SK-N-SH (cell line): ENCODE data around the gene CYTH3. TPM values are rescaled to one million over a fixed set of nuclear protein-coding genes. Genes with fewer than 3 reads are reported as not detected.

Source experiments
- CTCF ChIA-PET: fragments of 300-600, 350-600 bp; formaldehyde crosslinking; extraction: SDS; loops from one replicate; lab custom pipeline; 2021; lab: Yijun Ruan, JAX
- POLR2A ChIA-PET: fragments of 350-600 bp; sonication (Branson Sonifier 250); formaldehyde crosslinking; extraction: SDS; loops from one replicate; lab custom pipeline; 2020; ENCODE audit warnings: antibody characterized with exemption, inconsistent platforms; lab: Yijun Ruan, JAX
- DNase-seq: peaks from one replicate; pipeline ENCODE4 v3.0.0; 2012
- H2AFZ ChIP-seq: fragments of 200-600 bp; sonication (generic); 2 replicates; pipeline ENCODE4 v1.8.1; 2016; ENCODE audit warnings: antibody characterized with exemption, mild to moderate bottlenecking, low read depth
- H3F3A ChIP-seq: fragments of 200-600 bp; sonication (generic); replicated peaks from 2 replicates; pipeline ENCODE3; 2016; ENCODE audit warnings: antibody characterized with exemption, mild to moderate bottlenecking; ENCODE audit not compliant: insufficient read depth
- H3K27ac ChIP-seq, 2 experiments: fragments of 200-500 bp in 1 of 2; fragments of 200-600 bp in 1 of 2; sonication (Bioruptor generic) in 1 of 2; sonication (generic), shearing (Covaris generic) in 1 of 2; 2 replicates each; pipeline versions ENCODE4 v1.5.1 to v1.6.1; 2014 to 2016; ENCODE audit warnings: low read depth in 2 of 2, inconsistent platforms in 1 of 2, low read length in 1 of 2, mild to moderate bottlenecking in 1 of 2, mixed read lengths in 1 of 2
- H3K27me3 ChIP-seq: fragments of 200-600 bp; sonication (generic), shearing (Covaris generic); 2 replicates; pipeline ENCODE4 v1.6.1; 2016; ENCODE audit warnings: mixed run types; ENCODE audit not compliant: insufficient read depth
- H3K36me3 ChIP-seq, 2 experiments: fragments of 200-500 bp in 1 of 2; fragments of 200-600 bp in 1 of 2; sonication (Bioruptor generic) in 1 of 2; sonication (generic) in 1 of 2; replicated peaks in 1 of 2; 2 replicates each; pipeline versions ENCODE3 to v1.5.1; 2014 to 2016; ENCODE audit warnings: low read length in 1 of 2, mild to moderate bottlenecking in 1 of 2; ENCODE audit not compliant: insufficient read depth in 2 of 2, control insufficient read depth in 1 of 2
- H3K4me1 ChIP-seq, 2 experiments: fragments of 200-500 bp in 1 of 2; fragments of 200-600 bp in 1 of 2; sonication (Bioruptor generic) in 1 of 2; sonication (generic), shearing (Covaris generic) in 1 of 2; 2 replicates each; pipeline versions ENCODE4 v1.5.1 to v1.6.1; 2014 to 2016; ENCODE audit warnings: low read depth in 1 of 2, low read length in 1 of 2, mixed run types in 1 of 2; ENCODE audit not compliant: insufficient read depth in 2 of 2, control insufficient read depth in 1 of 2
- H3K4me2 ChIP-seq: fragments of 200-600 bp; sonication (generic), shearing (Covaris generic); 2 replicates; pipeline ENCODE4 v1.6.1; 2017; ENCODE audit warnings: mixed run types
- H3K4me3 ChIP-seq, 2 experiments: fragments of 200-500 bp in 1 of 2; fragments of 200-600 bp in 1 of 2; sonication (Bioruptor generic) in 1 of 2; sonication (generic), shearing (Covaris generic) in 1 of 2; 2 replicates each; pipeline versions ENCODE4 v1.5.1 to v1.8.1; 2014 to 2016; ENCODE audit warnings: low read depth in 2 of 2, inconsistent platforms in 1 of 2, low read length in 1 of 2, mild to moderate bottlenecking in 1 of 2, mixed read lengths in 1 of 2, moderate library complexity in 1 of 2
- H3K79me2 ChIP-seq: fragments of 200-600 bp; sonication (generic); 2 replicates; pipeline ENCODE4 v1.8.1; 2017; ENCODE audit warnings: mild to moderate bottlenecking; ENCODE audit not compliant: insufficient read depth
- H3K9ac ChIP-seq: fragments of 200-600 bp; sonication (generic); 2 replicates; pipeline ENCODE4 v1.6.1; 2017; ENCODE audit warnings: mixed run types
- H3K9me2 ChIP-seq: fragments of 200-600 bp; sonication (generic); 2 replicates; pipeline ENCODE4 v1.6.1; 2017; ENCODE audit warnings: mixed run types
- H3K9me3 ChIP-seq: fragments of 200-600 bp; sonication (generic); 2 replicates; pipeline ENCODE4 v1.6.1; 2017; ENCODE audit warnings: mixed run types, mild to moderate bottlenecking, moderate library complexity
- H4K20me1 ChIP-seq: fragments of 200-600 bp; sonication (generic); 2 replicates; pipeline ENCODE4 v1.6.1; 2017; ENCODE audit warnings: mild to moderate bottlenecking, mixed run types; ENCODE audit not compliant: insufficient read depth
- CHD2 ChIP-seq: fragments of 150-350 bp; IDR thresholded peaks from 2 replicates; pipeline ENCODE4 v1.6.1; 2018; ENCODE audit warnings: low read length; ENCODE audit not compliant: partially characterized antibody
- ELF1 ChIP-seq: IDR thresholded peaks from 2 replicates; pipeline ENCODE4 v1.4.0; 2012
- EP300 ChIP-seq, 2 experiments: IDR thresholded peaks; 2 replicates each; pipeline versions ENCODE4 v1.4.0 to v1.6.1; 2012; ENCODE audit warnings: borderline replicate concordance in 1 of 2, low read depth in 1 of 2, low read length in 1 of 2
- EZH2phosphoT487 ChIP-seq: fragments of 200-600 bp; sonication (generic); IDR thresholded peaks from 2 replicates; pipeline ENCODE4 v1.6.1; 2017; ENCODE audit warnings: low read depth, mixed run types, mild to moderate bottlenecking, antibody characterized with exemption, moderate library complexity, borderline replicate concordance
- FOSL2 ChIP-seq: IDR thresholded peaks from 2 replicates; pipeline ENCODE4 v1.4.0; 2012; ENCODE audit warnings: low read depth, mild to moderate bottlenecking, moderate library complexity, borderline replicate concordance
- FOXM1 ChIP-seq: IDR thresholded peaks from 2 replicates; pipeline ENCODE4 v1.4.0; 2012; ENCODE audit warnings: low read depth, mild to moderate bottlenecking
- GABPA ChIP-seq: IDR thresholded peaks from 2 replicates; pipeline ENCODE4 v1.4.0; 2012; ENCODE audit warnings: low read depth, mild to moderate bottlenecking
- GATA2 ChIP-seq: sonication (generic); formaldehyde crosslinking; IDR thresholded peaks from 2 replicates; pipeline ENCODE4 v1.5.0; 2020; ENCODE audit warnings: mild to moderate bottlenecking, missing genetic modification reagents
- IRF3 ChIP-seq: fragments of 150-350 bp; IDR thresholded peaks from 2 replicates; pipeline ENCODE4 v1.6.1; 2016; ENCODE audit warnings: mild to moderate bottlenecking, low read depth, low read length
- MEF2A ChIP-seq: IDR thresholded peaks from 2 replicates; pipeline ENCODE4 v1.4.0; 2012; ENCODE audit warnings: low read depth, borderline replicate concordance
- NFIC ChIP-seq: IDR thresholded peaks from 2 replicates; pipeline ENCODE4 v1.4.0; 2012; ENCODE audit warnings: borderline replicate concordance
- NRF1 ChIP-seq: IDR thresholded peaks from 2 replicates; pipeline ENCODE4 v1.6.1; 2012; ENCODE audit warnings: low read depth, mild to moderate bottlenecking, low read length
- PBX3 ChIP-seq: IDR thresholded peaks from 2 replicates; pipeline ENCODE4; 2012
- POLR2AphosphoS5 ChIP-seq: IDR thresholded peaks from 2 replicates; pipeline ENCODE4 v1.6.1; 2012; ENCODE audit warnings: low read depth, low read length
- RAD21 ChIP-seq: IDR thresholded peaks from 2 replicates; pipeline ENCODE4 v1.6.1; 2012; ENCODE audit warnings: mild to moderate bottlenecking, low read length
- RCOR1 ChIP-seq: fragments of 150-350 bp; IDR thresholded peaks from 2 replicates; pipeline ENCODE4 v1.6.1; 2017; ENCODE audit warnings: antibody characterized with exemption, low read length
- RXRA ChIP-seq: IDR thresholded peaks from 2 replicates; pipeline ENCODE4 v1.4.0; 2012; ENCODE audit warnings: low read depth, mild to moderate bottlenecking, borderline replicate concordance
- SMC3 ChIP-seq: IDR thresholded peaks from 2 replicates; pipeline ENCODE4 v1.6.1; 2012; ENCODE audit warnings: low read depth, low read length, improper control_type of control experiment
- TCF12 ChIP-seq: IDR thresholded peaks from 2 replicates; pipeline ENCODE4 v1.4.0; 2012
- USF1 ChIP-seq: IDR thresholded peaks from 2 replicates; pipeline ENCODE4 v1.4.0; 2012; ENCODE audit warnings: low read depth, borderline replicate concordance
- USF2 ChIP-seq: fragments of 150-350 bp; IDR thresholded peaks from 2 replicates; pipeline ENCODE4 v1.6.1; 2017; ENCODE audit warnings: antibody characterized with exemption, low read length, low read depth, borderline replicate concordance
- WGBS: methylation state at CpG from one replicate; pipeline ENCODE4 v1.1.6; 2017; ENCODE audit warnings: low lambda C conversion rate; 5-methylcytosine and 5-hydroxymethylcytosine counted together
- polyA plus RNA-seq, 3 experiments: library from polyadenylated mRNA; depleted of rRNA; stranded (reverse); fragments of >200 nt; gene quantifications; 2 replicates each; pipeline ENCODE4 v1.2.3, GENCODE V29; 2012

CYTH3 gene
- polyA plus RNA-seq, 1 of the 3 experiments (the other 2 are of a cell fraction) = 55.1 TPM

GRCh38 chr7:6228361-6229229 is 43.8 kb downstream of the CYTH3 start:
- Histone ChIP-seq H3K4me3 (no peak overlapping the region), H3K4me1 (peaks cover 29 to 35% of the 10 kb centered on the region in 2 experiments)
- POLR2A ChIA-PET = no interaction called here

GRCh38 chr7:6227294-6227846 is 45.1 kb downstream of the CYTH3 start:
- Histone ChIP-seq H3K36me3 (no peaks in the 10 kb centered on the region), H3K9me3 (no peaks in the 10 kb centered on the region), H3K79me2 (peaks cover 98% of the 10 kb centered on the region), H4K20me1 (peaks cover 15% of the 10 kb centered on the region), H3K4me2 (peak overlapping the region; percentile 43), H3K27ac (peak overlapping the region; percentile 91 to 93)
- TF ChIP-seq IRF3 (no peak), GATA2 (CRISPR knock-in tag) (0 out of 2 replicates have a peak, but pooled peaks have one; percentile 13), ELF1 (0 out of 2 replicates have a peak, but pooled peaks have one; percentile 15), TCF12 (peak; percentile 93), SMC3 (no peak), PBX3 (peak; percentile 23; the same call in 1 of the 2 replicates), EP300 (IDR thresholded peaks at IDR 0.05; ENCODE audit: borderline replicate concordance in 1 of 2, low read depth in 1 of 2, low read length in 1 of 2) (peak in 1 of 2 experiments; percentile 33; a peak in 1 of 4 replicates), POLR2AphosphoS5 (peak; percentile 25; the same call in 1 of the 2 replicates), MEF2A (peak; percentile 89), NFIC (peak; percentile 86), FOSL2 (no peak), USF2 (no peak), RAD21 (peak; percentile 14; the same call in 1 of the 2 replicates)
- TF ChIP-seq, all 33 proteins: peak for 9
- Histone ChIP-seq H3K27me3 (no peaks in the 10 kb centered on the region), H2AFZ (peak overlapping the region; percentile 14; the same call in 1 of the 2 replicates), H3K9me2 (no peaks in the 10 kb centered on the region), H3F3A (peaks cover 21% of the 10 kb centered on the region), H3K4me1 (peaks cover 29 to 35% of the 10 kb centered on the region in 2 experiments), H3K4me3 (no peak overlapping the region), H3K9ac (peak overlapping the region; percentile 6; the same call in 1 of the 2 replicates)
- 24% methylated on average over 5 of the region's 5 CpGs for WGBS
- DNase-seq = peak; percentile 54
- CTCF ChIA-PET = interaction anchor here (1.0 to 1.5 kb wide), 4 partner anchors 11 to 27 kb away, joined by 3 to 5 read pairs (median 4); no protein-coding TSS in a partner anchor
- POLR2A ChIA-PET = no interaction called here

More at GRCh38 chr7:6228361-6229229, 43.8 kb downstream of the CYTH3 start:
- Histone ChIP-seq H3K27ac (peak overlapping the region; percentile 91 to 93), H2AFZ (no peak overlapping the region), H3K27me3 (no peaks in the 10 kb centered on the region), H3K9me2 (no peaks in the 10 kb centered on the region), H3F3A (peaks cover 21% of the 10 kb centered on the region), H3K9ac (peak overlapping the region; percentile 6; the same call in 1 of the 2 replicates), H3K4me2 (peak overlapping the region; percentile 43), H3K79me2 (peaks cover 98% of the 10 kb centered on the region), H3K36me3 (no peaks in the 10 kb centered on the region), H3K9me3 (no peaks in the 10 kb centered on the region), H4K20me1 (peaks cover 20% of the 10 kb centered on the region)
- WGBS = 45% methylated on average over 9 of the region's 9 CpGs
- DNase-seq = peak; percentile 82
- peak; percentile 62 for TF ChIP-seq CHD2
- no peak for TF ChIP-seq EZH2phosphoT487
- peak; percentile 46; the same call in 1 of the 2 replicates for TF ChIP-seq RCOR1
- no peak for TF ChIP-seq RAD21
- no peak for TF ChIP-seq NFIC
- TF ChIP-seq FOXM1 = no peak
- TF ChIP-seq TCF12 = peak; percentile 55; the same call in 1 of the 2 replicates
- TF ChIP-seq GABPA = no peak
- TF ChIP-seq RXRA = no peak
- no peak for TF ChIP-seq USF1
- no peak for TF ChIP-seq NRF1
- CTCF ChIA-PET = interaction anchor here (0.5 to 1.4 kb wide), 5 partner anchors 9 to 87 kb away, joined by 3 to 5 read pairs (median 3); no protein-coding TSS in a partner anchor
